ENCODE measurements around the gene SDK1.

SDK1 gene

GRCh38 chr7:3636131-3636860 lies 335.2 kb downstream of the SDK1 start:
- H3K9me3 ChIP-seq (ENCODE audit: control insufficient read depth, insufficient read depth, low read depth, low read length) = no peaks in the 10 kb centered on the region
- peaks cover 5% of the 10 kb centered on the region; the same call in 1 of the 2 replicates for H3K4me1 ChIP-seq (ENCODE audit: control insufficient read depth, insufficient read depth, low read length)
- no peak overlapping the region for H3K4me3 ChIP-seq (ENCODE audit: low read depth, low read length)
- CTCF ChIA-PET = interaction anchor here (0.7 to 1.1 kb wide), 2 partner anchors 37 to 155 kb away, joined by 3 to 4 read pairs; no protein-coding TSS in a partner anchor
- H3K27ac ChIP-seq (ENCODE audit: extremely low read depth, low read depth, low read length) = no peak overlapping the region
- POLR2A ChIA-PET = no interaction called here
- TF ChIP-seq GFI1B (tag by site-specific recombination; IDR thresholded peaks at IDR 0.05) = no peak
- TF ChIP-seq ZNF302 (tag by site-specific recombination; IDR thresholded peaks at IDR 0.05; ENCODE audit: low read depth) = no peak
- TF ChIP-seq ZNF639 (tag by site-specific recombination; IDR thresholded peaks at IDR 0.05) = no peak
- TF ChIP-seq PRDM10 (tag by site-specific recombination; IDR thresholded peaks at IDR 0.05) = no peak
- TF ChIP-seq ZBTB11 (tag by site-specific recombination; conservative IDR thresholded peaks at IDR 0.05; ENCODE audit: low read depth) = no peak
- TF ChIP-seq ZNF138 (tag by site-specific recombination; IDR thresholded peaks at IDR 0.05; ENCODE audit: borderline replicate concordance) = no peak
- no peak for TF ChIP-seq PRDM6 (tag by site-specific recombination; IDR thresholded peaks at IDR 0.05)
- H3K36me3 ChIP-seq (ENCODE audit: control insufficient read depth in 2 of 2, insufficient read depth in 1 of 2, low read length in 2 of 2) = no peaks in the 10 kb centered on the region; a peak in 1 of 3 replicates

- H3K27ac ChIP-seq (ENCODE audit: extremely low read depth, low read depth, low read length) = no peak overlapping the region
- ChIA-PET POLR2A (no interaction called here), CTCF (interaction anchor here (0.7 kb wide), 1 partner anchor 37 kb away, joined by 4 read pairs; no protein-coding TSS in a partner anchor)
- TF ChIP-seq ZNF48 (tag by site-specific recombination; IDR thresholded peaks at IDR 0.05) (no peak), ZBTB10 (tag by site-specific recombination; IDR thresholded peaks at IDR 0.05) (no peak), REST (tag by site-specific recombination; IDR thresholded peaks at IDR 0.05) (no peak), KLF10 (tag by site-specific recombination; IDR thresholded peaks at IDR 0.05) (no peak), IKZF3 (tag by site-specific recombination; IDR thresholded peaks at IDR 0.05) (no peak), ZNF248 (tag by site-specific recombination; IDR thresholded peaks at IDR 0.05) (no peak), ZNF302 (tag by site-specific recombination; IDR thresholded peaks at IDR 0.05; ENCODE audit: low read depth) (no peak), ZBTB8A (tag by site-specific recombination; IDR thresholded peaks at IDR 0.05) (no peak), ZFP37 (tag by site-specific recombination; IDR thresholded peaks at IDR 0.05) (no peak), ZNF530 (tag by site-specific recombination; IDR thresholded peaks at IDR 0.05; ENCODE audit: low read depth) (no peak)
Measured at GRCh38 chr7:3639253-3639652, 338.2 kb downstream of the SDK1 start.

More at GRCh38 chr7:3639253-3639652, 338.2 kb downstream of the SDK1 start:
- Histone ChIP-seq H3K36me3 (ENCODE audit: control insufficient read depth in 2 of 2, insufficient read depth in 1 of 2, low read length in 2 of 2) (peaks cover 0 to 9% of the 10 kb centered on the region in 2 experiments; a peak in 2 of 3 replicates), H3K4me1 (ENCODE audit: control insufficient read depth, insufficient read depth, low read length) (peaks cover 2% of the 10 kb centered on the region; the same call in 1 of the 2 replicates), H3K4me3 (ENCODE audit: low read depth, low read length) (no peak overlapping the region), H3K9me3 (ENCODE audit: control insufficient read depth, insufficient read depth, low read depth, low read length) (no peaks in the 10 kb centered on the region)

Data from HEK293 (cell line).